ENCODE results near the gene ALPL. TPM values are rescaled to one million over a fixed set of nuclear protein-coding genes. Genes with fewer than 3 reads are reported as not detected.
A peak's percentile ranks its signal among the peaks of the same experiment; 100 is the strongest.

Gene ALPL
- total and polyA plus RNA-seq, 9 of the 15 experiments (the other 6 are each of a cell fraction or from before 2014, with no cell fraction given), result 0.04 to 0.38 (median 0.18) TPM; not detected in 4

- TF ChIP-seq ETS1 (conservative IDR thresholded peaks at IDR 0.05; ENCODE audit: control insufficient read depth, low read depth, low read length), result no peak
- TF ChIP-seq HSF4 (CRISPR knock-in tag; IDR thresholded peaks at IDR 0.05; ENCODE audit: borderline replicate concordance), result no peak
- no peak for TF ChIP-seq GTF2F1 (IDR thresholded peaks at IDR 0.05; ENCODE audit: low read depth, low read length)
- TF ChIP-seq PPARD (CRISPR knock-in tag; IDR thresholded peaks at IDR 0.05), result no peak
- TF ChIP-seq CHD2 (IDR thresholded peaks at IDR 0.05; ENCODE audit: low read depth, low read length), result no peak
- 0 out of 2 replicates have a peak, but pooled peaks have one; percentile 31 for TF ChIP-seq MXI1 (IDR thresholded peaks at IDR 0.05; ENCODE audit: low read depth, low read length)
- no peak for TF ChIP-seq SAFB (IDR thresholded peaks at IDR 0.05; ENCODE audit: borderline replicate concordance, low read depth, low read length)
- TF ChIP-seq RBM22 (IDR thresholded peaks at IDR 0.05; ENCODE audit: low read depth, low read length, poor library complexity, severe bottlenecking), result no peak
- no peak for TF ChIP-seq POLR2AphosphoS5 (IDR thresholded peaks at IDR 0.05; ENCODE audit: control insufficient read depth, insufficient read depth, low read depth, low read length)
- TF ChIP-seq, protein P1, sequence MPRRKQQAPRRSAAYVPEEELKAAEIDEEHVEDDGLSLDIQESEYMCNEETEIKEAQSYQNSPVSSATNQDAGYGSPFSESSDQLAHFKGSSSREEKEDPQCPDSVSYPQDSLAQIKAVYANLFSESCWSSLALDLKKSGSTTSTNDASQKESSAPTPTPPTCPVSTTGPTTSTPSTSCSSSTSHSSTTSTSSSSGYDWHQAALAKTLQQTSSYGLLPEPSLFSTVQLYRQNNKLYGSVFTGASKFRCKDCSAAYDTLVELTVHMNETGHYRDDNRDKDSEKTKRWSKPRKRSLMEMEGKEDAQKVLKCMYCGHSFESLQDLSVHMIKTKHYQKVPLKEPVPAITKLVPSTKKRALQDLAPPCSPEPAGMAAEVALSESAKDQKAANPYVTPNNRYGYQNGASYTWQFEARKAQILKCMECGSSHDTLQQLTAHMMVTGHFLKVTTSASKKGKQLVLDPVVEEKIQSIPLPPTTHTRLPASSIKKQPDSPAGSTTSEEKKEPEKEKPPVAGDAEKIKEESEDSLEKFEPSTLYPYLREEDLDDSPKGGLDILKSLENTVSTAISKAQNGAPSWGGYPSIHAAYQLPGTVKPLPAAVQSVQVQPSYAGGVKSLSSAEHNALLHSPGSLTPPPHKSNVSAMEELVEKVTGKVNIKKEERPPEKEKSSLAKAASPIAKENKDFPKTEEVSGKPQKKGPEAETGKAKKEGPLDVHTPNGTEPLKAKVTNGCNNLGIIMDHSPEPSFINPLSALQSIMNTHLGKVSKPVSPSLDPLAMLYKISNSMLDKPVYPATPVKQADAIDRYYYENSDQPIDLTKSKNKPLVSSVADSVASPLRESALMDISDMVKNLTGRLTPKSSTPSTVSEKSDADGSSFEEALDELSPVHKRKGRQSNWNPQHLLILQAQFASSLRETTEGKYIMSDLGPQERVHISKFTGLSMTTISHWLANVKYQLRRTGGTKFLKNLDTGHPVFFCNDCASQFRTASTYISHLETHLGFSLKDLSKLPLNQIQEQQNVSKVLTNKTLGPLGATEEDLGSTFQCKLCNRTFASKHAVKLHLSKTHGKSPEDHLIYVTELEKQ (CRISPR knock-in tag; IDR thresholded peaks at IDR 0.05), result no peak
- no peak for TF ChIP-seq TCF7L2 (IDR thresholded peaks at IDR 0.05; ENCODE audit: low read depth, low read length)
- TF ChIP-seq ZNF586 (CRISPR knock-in tag; conservative IDR thresholded peaks at IDR 0.05), result no peak
- no peak for TF ChIP-seq ZNF444 (CRISPR knock-in tag; IDR thresholded peaks at IDR 0.05)
- TF ChIP-seq ETV1 (tag; conservative IDR thresholded peaks at IDR 0.05; ENCODE audit: low read depth), result no peak
- no peak for TF ChIP-seq TFAM (CRISPR knock-in tag; conservative IDR thresholded peaks at IDR 0.05)
- peak; percentile 54 for TF ChIP-seq SMARCB1 (IDR thresholded peaks at IDR 0.05; ENCODE audit: insufficient read length, low read depth)
- TF ChIP-seq, protein P2, sequence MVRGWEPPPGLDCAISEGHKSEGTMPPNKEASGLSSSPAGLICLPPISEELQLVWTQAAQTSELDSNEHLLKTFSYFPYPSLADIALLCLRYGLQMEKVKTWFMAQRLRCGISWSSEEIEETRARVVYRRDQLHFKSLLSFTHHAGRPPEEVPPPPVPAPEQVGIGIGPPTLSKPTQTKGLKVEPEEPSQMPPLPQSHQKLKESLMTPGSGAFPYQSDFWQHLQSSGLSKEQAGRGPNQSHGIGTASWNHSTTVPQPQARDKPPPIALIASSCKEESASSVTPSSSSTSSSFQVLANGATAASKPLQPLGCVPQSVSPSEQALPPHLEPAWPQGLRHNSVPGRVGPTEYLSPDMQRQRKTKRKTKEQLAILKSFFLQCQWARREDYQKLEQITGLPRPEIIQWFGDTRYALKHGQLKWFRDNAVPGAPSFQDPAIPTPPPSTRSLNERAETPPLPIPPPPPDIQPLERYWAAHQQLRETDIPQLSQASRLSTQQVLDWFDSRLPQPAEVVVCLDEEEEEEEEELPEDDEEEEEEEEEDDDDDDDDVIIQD (CRISPR knock-in tag; IDR thresholded peaks at IDR 0.05), result no peak
- TF ChIP-seq HMG20B (CRISPR knock-in tag; IDR thresholded peaks at IDR 0.05), result no peak
- TF ChIP-seq NRF1 (conservative IDR thresholded peaks at IDR 0.05 in 1 of 2, IDR thresholded peaks at IDR 0.05 in 1 of 2), result no peak
- TF ChIP-seq HDAC8 (tag; IDR thresholded peaks at IDR 0.05), result no peak
- no peak for TF ChIP-seq SRSF1 (IDR thresholded peaks at IDR 0.05; ENCODE audit: low read depth, low read length)
- TF ChIP-seq CHCHD3 (CRISPR knock-in tag; IDR thresholded peaks at IDR 0.05), result no peak
Measured at GRCh38 chr1:21608798-21609197, 99.6 kb downstream of the ALPL start (continued).
